NCI-H128 (cell line): ENCODE data around the gene ENPP5.
A peak's percentile ranks its signal among the peaks of the same experiment; 100 is the strongest.

ENCODE experiments used
- DNase-seq: peaks from one replicate; lab custom pipeline; 2025; ENCODE audit not compliant: unreplicated experiment; lab: John Stamatoyannopoulos, UW

The ENPP5 gene

GRCh38 chr6:46170357-46171289, at the start of gene ENPP5:
Gene ENPP5, minus strand, starts transcription at chr6:46170980. Its CDS starts 2,718 bp downstream, at chr6:46168262.
- DNase-seq = peak; percentile 86

- no peak for DNase-seq
Observed at GRCh38 chr6:46219661-46220060, 48.9 kb upstream of the ENPP5 start.

- DNase-seq = no peak
Observed at GRCh38 chr6:46218457-46218856, 47.7 kb upstream of the ENPP5 start.

GRCh38 chr6:46217671-46218131, 46.9 kb upstream of the ENPP5 start:
- DNase-seq = no peak

- no peak for DNase-seq
Observed at GRCh38 chr6:46216879-46217278, 46.1 kb upstream of the ENPP5 start.

GRCh38 chr6:46215777-46216176, 45.0 kb upstream of the ENPP5 start:
- DNase-seq = no peak

- no peak for DNase-seq
Observed at GRCh38 chr6:46215213-46215612, 44.4 kb upstream of the ENPP5 start.

GRCh38 chr6:46211917-46212316, 41.1 kb upstream of the ENPP5 start:
- DNase-seq = no peak

- DNase-seq = no peak
Observed at GRCh38 chr6:46210294-46210693, 39.5 kb upstream of the ENPP5 start.

GRCh38 chr6:46208303-46208702, 37.5 kb upstream of the ENPP5 start:
- DNase-seq = no peak

- no peak for DNase-seq
Observed at GRCh38 chr6:46207174-46207573, 36.4 kb upstream of the ENPP5 start.

GRCh38 chr6:46204880-46205650, 34.3 kb upstream of the ENPP5 start:
- no peak for DNase-seq

- DNase-seq = no peak
Observed at GRCh38 chr6:46203391-46204177, 32.8 kb upstream of the ENPP5 start.

- no peak for DNase-seq
Observed at GRCh38 chr6:46201702-46202101, 30.9 kb upstream of the ENPP5 start.

- DNase-seq = no peak
Observed at GRCh38 chr6:46199387-46199786, 28.6 kb upstream of the ENPP5 start.

- DNase-seq = no peak
Observed at GRCh38 chr6:46191961-46192360, 21.2 kb upstream of the ENPP5 start.

GRCh38 chr6:46190889-46191288, 20.1 kb upstream of the ENPP5 start:
- no peak for DNase-seq

- DNase-seq = no peak
Observed at GRCh38 chr6:46189726-46190125, 18.9 kb upstream of the ENPP5 start.

GRCh38 chr6:46186583-46186982, 15.8 kb upstream of the ENPP5 start:
- no peak for DNase-seq

GRCh38 chr6:46184114-46184513, 13.3 kb upstream of the ENPP5 start:
- no peak for DNase-seq

- DNase-seq = no peak
Observed at GRCh38 chr6:46175976-46176375, 5.2 kb upstream of the ENPP5 start.
